Thymus (tissue), 11 donors: ENCODE results near the gene COL21A1. TPM values are rescaled to one million over a fixed set of nuclear protein-coding genes. Genes with fewer than 3 reads are reported as not detected.

ENCODE experiments used
- DNase-seq, 9 donors: peaks; one replicate each; pipeline ENCODE4 v3.0.0-alpha.2; 2013; ENCODE audit warnings: low spot score in 9 of 9, low read depth in 6 of 9, missing footprints in 1 of 9
- H3K27ac ChIP-seq, 2 donors: one replicate each; pipeline ENCODE4 v1.5.1; 2013; ENCODE audit warnings: control low read depth in 1 of 2, low read depth in 1 of 2, low read length in 1 of 2, mild to moderate bottlenecking in 1 of 2, moderate library complexity in 1 of 2
- H3K27me3 ChIP-seq, 2 donors: one replicate each; pipeline ENCODE4 v1.5.1; 2013; ENCODE audit warnings: low read length in 1 of 2; ENCODE audit not compliant: control insufficient read depth in 2 of 2, insufficient read depth in 1 of 2
- H3K36me3 ChIP-seq, 2 donors: one replicate each; pipeline ENCODE4 v1.5.1; 2013; ENCODE audit warnings: low read length in 1 of 2, mild to moderate bottlenecking in 1 of 2, moderate library complexity in 1 of 2; ENCODE audit not compliant: control insufficient read depth in 2 of 2, insufficient read depth in 2 of 2
- H3K4me1 ChIP-seq, 2 donors: one replicate each; pipeline ENCODE4 v1.5.1; 2013; ENCODE audit warnings: low read length in 2 of 2; ENCODE audit not compliant: control insufficient read depth in 2 of 2, insufficient read depth in 2 of 2
- H3K4me3 ChIP-seq, 2 donors: one replicate each; pipeline ENCODE4 v1.5.1; 2013; ENCODE audit warnings: low read length in 2 of 2, control low read depth in 1 of 2, mild to moderate bottlenecking in 1 of 2
- H3K9me3 ChIP-seq, 2 donors: one replicate each; pipeline ENCODE4 v1.5.1; 2013; ENCODE audit warnings: low read length in 1 of 2, mild to moderate bottlenecking in 1 of 2; ENCODE audit not compliant: control insufficient read depth in 2 of 2, insufficient read depth in 1 of 2
- WGBS: extraction: QIAGEN DNeasy Blood & Tissue Kit; methylation state at CpG from one replicate; pipeline ENCODE4 v1.1.7; 2013; 5-methylcytosine and 5-hydroxymethylcytosine counted together
- polyA plus RNA-seq: library from polyadenylated mRNA; stranded (reverse); fragments of 200-250 nt; gene quantifications from one replicate; pipeline ENCODE4 v1.2.3, GENCODE V29; 2013
- total RNA-seq: library from RNA; stranded (reverse); fragments of 120-200 nt; gene quantifications from one replicate; pipeline ENCODE4 v1.2.4, GENCODE V29; 2013
- donor health status: healthy.

COL21A1 gene
- total and polyA plus RNA-seq, 2 donors, result 3.5 to 5.7 TPM

- Histone ChIP-seq H3K4me1 (no peaks in the 10 kb centered on the region), H3K27ac (no peak overlapping the region), H3K27me3 (no peaks in the 10 kb centered on the region), H3K9me3 (no peaks in the 10 kb centered on the region), H3K36me3 (no peaks in the 10 kb centered on the region), H3K4me3 (no peak overlapping the region)
- 92% methylated on average over 2 of the region's 2 CpGs for WGBS
- DNase-seq, result no peak
Observed at GRCh38 chr6:56027865-56028264, 219.5 kb downstream of the COL21A1 start.

GRCh38 chr6:56026455-56027180, 220.8 kb downstream of the COL21A1 start:
- H3K9me3 ChIP-seq, result no peaks in the 10 kb centered on the region
- no peaks in the 10 kb centered on the region for H3K27me3 ChIP-seq
- no peaks in the 10 kb centered on the region for H3K4me1 ChIP-seq
- no peak for DNase-seq
- WGBS, result 75% methylated on average over 2 of the region's 2 CpGs
- no peak overlapping the region for H3K4me3 ChIP-seq
- H3K36me3 ChIP-seq, result no peaks in the 10 kb centered on the region
- no peak overlapping the region for H3K27ac ChIP-seq

- H3K36me3 ChIP-seq, result no peaks in the 10 kb centered on the region
- no peaks in the 10 kb centered on the region for H3K9me3 ChIP-seq
- no peak for DNase-seq
- no peak overlapping the region for H3K27ac ChIP-seq
- H3K4me1 ChIP-seq, result no peaks in the 10 kb centered on the region
- no peak overlapping the region for H3K4me3 ChIP-seq
- H3K27me3 ChIP-seq, result no peaks in the 10 kb centered on the region
Observed at GRCh38 chr6:56025795-56026194, 221.6 kb downstream of the COL21A1 start.

- DNase-seq, result no peak
- Histone ChIP-seq H3K27me3 (no peaks in the 10 kb centered on the region), H3K4me3 (no peak overlapping the region), H3K27ac (no peak overlapping the region), H3K36me3 (no peaks in the 10 kb centered on the region), H3K9me3 (no peaks in the 10 kb centered on the region), H3K4me1 (no peaks in the 10 kb centered on the region)
- WGBS, result 92% methylated on average over 5 of the region's 5 CpGs
Observed at GRCh38 chr6:56024931-56025330, 222.4 kb downstream of the COL21A1 start.

- no peaks in the 10 kb centered on the region for H3K9me3 ChIP-seq
- no peaks in the 10 kb centered on the region for H3K36me3 ChIP-seq
- no peak for DNase-seq
- WGBS, result 95% methylated on average over 3 of the region's 3 CpGs
- H3K4me3 ChIP-seq, result no peak overlapping the region
- H3K4me1 ChIP-seq, result no peaks in the 10 kb centered on the region
- no peaks in the 10 kb centered on the region for H3K27me3 ChIP-seq
- no peak overlapping the region for H3K27ac ChIP-seq
Observed at GRCh38 chr6:56023829-56024228, 223.6 kb downstream of the COL21A1 start.

GRCh38 chr6:56022678-56023077, 224.7 kb downstream of the COL21A1 start:
- DNase-seq, result no peak
- Histone ChIP-seq H3K4me3 (no peak overlapping the region), H3K4me1 (no peaks in the 10 kb centered on the region), H3K27me3 (no peaks in the 10 kb centered on the region), H3K9me3 (no peaks in the 10 kb centered on the region), H3K27ac (no peak overlapping the region), H3K36me3 (no peaks in the 10 kb centered on the region)
- 37% methylated on average over 1 of the region's 1 CpG for WGBS

- H3K9me3 ChIP-seq, result no peaks in the 10 kb centered on the region
- H3K27me3 ChIP-seq, result no peaks in the 10 kb centered on the region
- H3K27ac ChIP-seq, result no peak overlapping the region
- DNase-seq, result no peak
- no peaks in the 10 kb centered on the region for H3K36me3 ChIP-seq
- H3K4me1 ChIP-seq, result no peaks in the 10 kb centered on the region
- 95% methylated on average over 2 of the region's 2 CpGs for WGBS
- no peak overlapping the region for H3K4me3 ChIP-seq
Observed at GRCh38 chr6:56021943-56022342, 225.4 kb downstream of the COL21A1 start.

GRCh38 chr6:56019973-56020372, 227.4 kb downstream of the COL21A1 start:
- Histone ChIP-seq H3K4me3 (no peak overlapping the region), H3K4me1 (no peaks in the 10 kb centered on the region), H3K36me3 (no peaks in the 10 kb centered on the region), H3K27ac (no peak overlapping the region), H3K9me3 (no peaks in the 10 kb centered on the region), H3K27me3 (no peaks in the 10 kb centered on the region)
- 87% methylated on average over 1 of the region's 1 CpG for WGBS
- no peak for DNase-seq

- H3K4me3 ChIP-seq, result no peak overlapping the region
- no peak overlapping the region for H3K27ac ChIP-seq
- no peaks in the 10 kb centered on the region for H3K4me1 ChIP-seq
- no peaks in the 10 kb centered on the region for H3K36me3 ChIP-seq
- H3K27me3 ChIP-seq, result no peaks in the 10 kb centered on the region
- no peaks in the 10 kb centered on the region for H3K9me3 ChIP-seq
- WGBS, result 52% methylated on average over 2 of the region's 2 CpGs
- no peak for DNase-seq
Observed at GRCh38 chr6:56017198-56017597, 230.2 kb downstream of the COL21A1 start.
